DOHH2 (cell line): ENCODE results near the gene GJB1.

Experiments
- EZH2phosphoT487 ChIP-seq: fragments of 200-600 bp; sonication (generic); IDR thresholded peaks from 2 replicates; pipeline ENCODE4 v1.6.1; 2017; ENCODE audit warnings: borderline replicate concordance, mild to moderate bottlenecking, antibody characterized with exemption, low read length, moderate library complexity, mixed read lengths
- TF ChIP-seq, protein P1 (sequence below): fragments of 200-600 bp; sonication (generic); IDR thresholded peaks from one replicate; pipeline ENCODE4 v1.5.1; 2014; ENCODE audit warnings: antibody characterized with exemption, mild to moderate bottlenecking, low read depth, low read length; ENCODE audit not compliant: poor library complexity, severe bottlenecking

DNA sequence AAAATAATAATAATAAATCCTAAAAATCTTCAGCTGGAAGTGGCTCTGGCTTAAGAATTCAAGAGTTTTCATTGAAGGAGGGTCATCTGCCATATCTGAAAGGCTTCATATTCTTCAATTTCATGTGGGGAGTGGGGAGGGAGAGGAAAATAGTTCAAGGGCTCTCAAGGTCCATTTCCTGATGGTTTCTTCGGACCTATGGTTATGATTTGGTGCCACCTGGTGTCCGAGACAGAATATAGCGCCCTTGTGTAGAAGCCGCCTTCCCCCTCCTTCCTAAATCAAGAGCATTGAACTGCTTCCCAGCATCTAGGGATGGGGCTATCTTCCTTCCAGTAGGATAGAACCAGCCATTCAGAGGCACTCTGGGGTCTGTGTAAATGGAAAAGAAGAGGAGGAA is 44.1 kb upstream of the GJB1 start:
- TF ChIP-seq EZH2phosphoT487 = no peak
- TF ChIP-seq, protein P1, sequence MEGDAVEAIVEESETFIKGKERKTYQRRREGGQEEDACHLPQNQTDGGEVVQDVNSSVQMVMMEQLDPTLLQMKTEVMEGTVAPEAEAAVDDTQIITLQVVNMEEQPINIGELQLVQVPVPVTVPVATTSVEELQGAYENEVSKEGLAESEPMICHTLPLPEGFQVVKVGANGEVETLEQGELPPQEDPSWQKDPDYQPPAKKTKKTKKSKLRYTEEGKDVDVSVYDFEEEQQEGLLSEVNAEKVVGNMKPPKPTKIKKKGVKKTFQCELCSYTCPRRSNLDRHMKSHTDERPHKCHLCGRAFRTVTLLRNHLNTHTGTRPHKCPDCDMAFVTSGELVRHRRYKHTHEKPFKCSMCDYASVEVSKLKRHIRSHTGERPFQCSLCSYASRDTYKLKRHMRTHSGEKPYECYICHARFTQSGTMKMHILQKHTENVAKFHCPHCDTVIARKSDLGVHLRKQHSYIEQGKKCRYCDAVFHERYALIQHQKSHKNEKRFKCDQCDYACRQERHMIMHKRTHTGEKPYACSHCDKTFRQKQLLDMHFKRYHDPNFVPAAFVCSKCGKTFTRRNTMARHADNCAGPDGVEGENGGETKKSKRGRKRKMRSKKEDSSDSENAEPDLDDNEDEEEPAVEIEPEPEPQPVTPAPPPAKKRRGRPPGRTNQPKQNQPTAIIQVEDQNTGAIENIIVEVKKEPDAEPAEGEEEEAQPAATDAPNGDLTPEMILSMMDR = peak; percentile 57
